K562 (cell line): ENCODE data around the gene DLGAP1. TPM values are rescaled to one million over a fixed set of nuclear protein-coding genes. Genes with fewer than 3 reads are reported as not detected.

ENCODE experiments used
- FOXA3 ChIP-seq, 2 experiments: fragments of 450-650 bp in 1 of 2; sonication (generic) in 1 of 2; formaldehyde crosslinking; IDR thresholded peaks in 1 of 2; conservative IDR thresholded peaks in 1 of 2; 2 replicates each; pipeline versions ENCODE4 v1.4.0 to v1.8.0; 2020 to 2022; ENCODE audit warnings: mild to moderate bottlenecking in 2 of 2, missing genetic modification reagents in 1 of 2
- FOXP1 ChIP-seq: sonication (generic); formaldehyde crosslinking; IDR thresholded peaks from 2 replicates; pipeline ENCODE4 v1.8.0; 2022; ENCODE audit warnings: mild to moderate bottlenecking, missing genetic modification reagents
- KLF10 ChIP-seq: fragments of 250-450 bp; sonication (Bioruptor Pico); IDR thresholded peaks from 2 replicates; pipeline ENCODE4 v1.6.1; 2021; ENCODE audit warnings: matching md5 sums
- MAFG ChIP-seq: fragments of 450-650 bp; conservative IDR thresholded peaks from 2 replicates; pipeline ENCODE4 v1.6.1; 2016; ENCODE audit warnings: missing genetic modification characterization, missing compliant biosample characterization
- MTA3 ChIP-seq: fragments of 450-650 bp; formaldehyde crosslinking; IDR thresholded peaks from 2 replicates; pipeline ENCODE4 v1.6.1; 2017; ENCODE audit warnings: mild to moderate bottlenecking, borderline replicate concordance
- MTF1 ChIP-seq: fragments of 250-450 bp; sonication (Bioruptor Pico); IDR thresholded peaks from 2 replicates; pipeline ENCODE4 v1.9.0; 2021; ENCODE audit warnings: moderate library complexity, mild to moderate bottlenecking, inconsistent platforms, borderline replicate concordance
- NFE2L1 ChIP-seq: fragments of 450-650 bp; IDR thresholded peaks from 2 replicates; pipeline ENCODE4 v1.6.1; 2016; ENCODE audit warnings: missing genetic modification characterization, low read depth, mild to moderate bottlenecking, missing compliant biosample characterization, moderate library complexity, borderline replicate concordance
- PHB ChIP-seq: fragments of 250-450 bp; sonication (Bioruptor Pico); IDR thresholded peaks from 2 replicates; pipeline ENCODE4 v1.5.0; 2021
- RB1 ChIP-seq: fragments of 450-650 bp; IDR thresholded peaks from 2 replicates; pipeline ENCODE4 v1.6.1; 2017; ENCODE audit warnings: low read depth, mild to moderate bottlenecking
- RBM14 ChIP-seq: fragments of 200-400 bp; formaldehyde crosslinking; IDR thresholded peaks from 2 replicates; pipeline ENCODE4 v1.6.1; 2018; ENCODE audit warnings: low read depth, mild to moderate bottlenecking, low read length, moderate library complexity, borderline replicate concordance; ENCODE audit not compliant: insufficient read depth
- XRCC4 ChIP-seq: IDR thresholded peaks from one replicate; pipeline ENCODE4 v1.6.1; 2011; ENCODE audit not compliant: insufficient read depth, insufficient read length; ENCODE audit errors: extremely low read depth
- ZBTB11 ChIP-seq, 3 experiments: fragments of 200-800 bp in 1 of 3; fragments of 250-450 bp in 1 of 3; fragments of 450-650 bp in 1 of 3; sonication (Bioruptor Pico) in 1 of 3; sonication (Bioruptor generic) in 1 of 3; formaldehyde crosslinking in 1 of 3; IDR thresholded peaks; 2 replicates each; pipeline versions ENCODE4 v1.6.1 to v1.8.0; 2016 to 2022; ENCODE audit warnings: mild to moderate bottlenecking in 2 of 3, missing genetic modification characterization in 2 of 3, missing compliant biosample characterization in 1 of 3, moderate library complexity in 1 of 3
- ZBTB5 ChIP-seq: fragments of 450-650 bp; IDR thresholded peaks from 2 replicates; pipeline ENCODE4 v1.6.1; 2017; ENCODE audit warnings: antibody characterized with exemption
- ZNF444 ChIP-seq: fragments of 250-450 bp; sonication (Bioruptor Pico); IDR thresholded peaks from 2 replicates; pipeline ENCODE4 v1.4.0; 2020; ENCODE audit warnings: mild to moderate bottlenecking, moderate library complexity
- ZNF778 ChIP-seq: fragments of 450-650 bp; formaldehyde crosslinking; IDR thresholded peaks from 2 replicates; pipeline ENCODE4 v1.4.0; 2020; ENCODE audit warnings: mild to moderate bottlenecking, moderate library complexity
- polyA plus RNA-seq, 8 experiments: library from polyadenylated mRNA; depleted of rRNA in 4 of 8; stranded (reverse) in 5 of 8; unstranded in 3 of 8; fragments of >200 nt; fragmentation: Nextera tagmentation in 2 of 8; fragmentation: Illumina TruSeq in 1 of 8; extraction: Ambion mirVana in 2 of 8; extraction: Trizol in 1 of 8; gene quantifications; 2 replicates each; pipeline versions ENCODE4 v1.2.1 to v1.2.3, GENCODE V29; 2011 to 2014; ENCODE audit warnings: inconsistent platforms in 1 of 8, missing spikeins in 1 of 8
- total RNA-seq, 7 experiments: library from RNA; depleted of rRNA in 6 of 7; stranded (reverse); fragments of >200 nt in 6 of 7; fragmentation: Illumina TruSeq in 2 of 7; extraction: Trizol in 2 of 7; gene quantifications; 2 replicates each; pipeline versions ENCODE4 v1.2.1 to v1.2.3, GENCODE V29; 2011 to 2021; ENCODE audit warnings: low replicate concordance in 1 of 7
- TF ChIP-seq, protein P1 (sequence below): sonication (generic); formaldehyde crosslinking; IDR thresholded peaks from 2 replicates; pipeline ENCODE4 v1.8.0; 2022; ENCODE audit warnings: missing genetic modification reagents, mild to moderate bottlenecking, borderline replicate concordance
- TF ChIP-seq, protein P2 (sequence below): fragments of 250-450 bp; sonication (Bioruptor Pico); IDR thresholded peaks from 2 replicates; pipeline ENCODE4 v1.5.0; 2021

Gene DLGAP1
- total and polyA plus RNA-seq, 9 of the 15 experiments (the other 6 are each of a cell fraction or from before 2014, with no cell fraction given) = 0.04 to 0.22 (median 0.08) TPM

DNA sequence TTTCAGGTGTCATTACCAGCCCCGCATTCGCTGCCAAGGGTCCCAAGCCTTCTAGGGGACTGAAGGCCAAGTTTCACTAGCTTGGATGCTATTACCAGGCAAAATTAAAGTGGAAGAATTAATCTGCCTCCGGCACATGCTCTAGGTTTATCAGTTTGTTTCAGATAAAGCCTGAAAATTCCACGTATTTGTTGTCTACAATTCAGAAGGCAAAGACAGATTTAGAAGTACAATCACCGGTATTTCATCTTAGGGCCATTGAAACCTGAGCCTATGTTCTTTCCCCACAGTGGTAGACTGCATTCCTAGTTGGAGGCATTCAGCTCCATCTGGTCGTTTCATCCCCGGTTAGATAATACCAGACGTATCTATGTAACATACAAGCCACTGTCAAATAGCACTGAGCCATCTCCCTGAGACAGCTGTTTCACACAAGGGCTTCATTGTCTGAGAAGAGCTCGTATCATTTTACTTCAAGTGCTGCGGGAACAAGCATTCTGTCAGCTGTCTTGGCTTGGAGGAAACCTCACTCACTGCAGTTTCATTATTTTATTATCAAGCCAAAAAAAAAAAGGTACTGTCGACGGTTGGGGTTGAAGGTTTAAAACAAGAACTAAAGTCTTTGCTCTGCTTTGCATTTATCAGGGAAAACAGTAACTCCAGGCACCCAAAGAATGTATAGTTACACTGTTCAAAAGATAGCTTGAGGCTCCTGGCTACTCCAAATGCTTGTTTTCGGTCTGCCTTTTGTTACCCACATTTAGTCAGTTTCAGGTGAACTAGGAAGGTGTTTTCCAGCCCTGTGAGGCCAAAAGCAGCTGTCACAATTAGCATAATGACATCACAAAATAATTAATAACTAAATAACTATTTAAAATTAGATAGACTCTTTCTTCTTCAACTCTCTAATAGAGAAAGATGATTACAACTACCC is 928.4 kb downstream of the DLGAP1 start (continued):
- TF ChIP-seq, protein P1, sequence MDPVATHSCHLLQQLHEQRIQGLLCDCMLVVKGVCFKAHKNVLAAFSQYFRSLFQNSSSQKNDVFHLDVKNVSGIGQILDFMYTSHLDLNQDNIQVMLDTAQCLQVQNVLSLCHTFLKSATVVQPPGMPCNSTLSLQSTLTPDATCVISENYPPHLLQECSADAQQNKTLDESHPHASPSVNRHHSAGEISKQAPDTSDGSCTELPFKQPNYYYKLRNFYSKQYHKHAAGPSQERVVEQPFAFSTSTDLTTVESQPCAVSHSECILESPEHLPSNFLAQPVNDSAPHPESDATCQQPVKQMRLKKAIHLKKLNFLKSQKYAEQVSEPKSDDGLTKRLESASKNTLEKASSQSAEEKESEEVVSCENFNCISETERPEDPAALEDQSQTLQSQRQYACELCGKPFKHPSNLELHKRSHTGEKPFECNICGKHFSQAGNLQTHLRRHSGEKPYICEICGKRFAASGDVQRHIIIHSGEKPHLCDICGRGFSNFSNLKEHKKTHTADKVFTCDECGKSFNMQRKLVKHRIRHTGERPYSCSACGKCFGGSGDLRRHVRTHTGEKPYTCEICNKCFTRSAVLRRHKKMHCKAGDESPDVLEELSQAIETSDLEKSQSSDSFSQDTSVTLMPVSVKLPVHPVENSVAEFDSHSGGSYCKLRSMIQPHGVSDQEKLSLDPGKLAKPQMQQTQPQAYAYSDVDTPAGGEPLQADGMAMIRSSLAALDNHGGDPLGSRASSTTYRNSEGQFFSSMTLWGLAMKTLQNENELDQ = no peak
- TF ChIP-seq FOXP1 (CRISPR knock-in tag) (no peak), NFE2L1 (tag) (no peak), MAFG (tag) (no peak), MTF1 (CRISPR knock-in tag) (no peak), MTA3 (no peak; the same call in 1 of the 2 replicates), ZNF778 (no peak), XRCC4 (no peak), PHB (CRISPR knock-in tag) (no peak), KLF10 (CRISPR knock-in tag) (no peak), ZBTB11 (CRISPR knock-in tag; IDR thresholded peaks at IDR 0.05) (no peak), RBM14 (no peak), FOXA3 (CRISPR knock-in tag; conservative IDR thresholded peaks at IDR 0.05 in 1 of 2, IDR thresholded peaks at IDR 0.05 in 1 of 2) (no peak), RB1 (no peak), ZNF444 (CRISPR knock-in tag) (no peak), ZBTB5 (no peak)
- TF ChIP-seq, protein P2, sequence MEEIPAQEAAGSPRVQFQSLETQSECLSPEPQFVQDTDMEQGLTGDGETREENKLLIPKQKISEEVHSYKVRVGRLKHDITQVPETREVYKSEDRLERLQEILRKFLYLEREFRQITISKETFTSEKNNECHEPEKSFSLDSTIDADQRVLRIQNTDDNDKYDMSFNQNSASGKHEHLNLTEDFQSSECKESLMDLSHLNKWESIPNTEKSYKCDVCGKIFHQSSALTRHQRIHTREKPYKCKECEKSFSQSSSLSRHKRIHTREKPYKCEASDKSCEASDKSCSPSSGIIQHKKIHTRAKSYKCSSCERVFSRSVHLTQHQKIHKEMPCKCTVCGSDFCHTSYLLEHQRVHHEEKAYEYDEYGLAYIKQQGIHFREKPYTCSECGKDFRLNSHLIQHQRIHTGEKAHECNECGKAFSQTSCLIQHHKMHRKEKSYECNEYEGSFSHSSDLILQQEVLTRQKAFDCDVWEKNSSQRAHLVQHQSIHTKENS (CRISPR knock-in tag) = no peak
